Tibial nerve (tissue), 4 donors: ENCODE results near the gene CCL11.

Source experiments
- CTCF ChIP-seq, 5 experiments: fragments of 200-600 bp in 3 of 5; fragments of 450-650 bp in 2 of 5; sonication (generic) in 3 of 5; IDR thresholded peaks; one replicate each; pipeline ENCODE4 v1.5.1; 2016 to 2019; ENCODE audit warnings: antibody characterized with exemption in 5 of 5, mild to moderate bottlenecking in 3 of 5, moderate library complexity in 2 of 5
- EP300 ChIP-seq, 2 donors: sonication (generic); formaldehyde crosslinking; IDR thresholded peaks; one replicate each; pipeline ENCODE4 v1.6.1; 2017; ENCODE audit warnings: antibody characterized with exemption in 2 of 2, mild to moderate bottlenecking in 1 of 2
- POLR2A ChIP-seq, 2 donors: fragments of 450-650 bp; IDR thresholded peaks; one replicate each; pipeline ENCODE4 v1.6.1; 2017; ENCODE audit warnings: antibody characterized with exemption in 2 of 2, mild to moderate bottlenecking in 2 of 2, moderate library complexity in 2 of 2

GRCh38 chr17:34319039-34319483, 33.5 kb downstream of the CCL11 start, which contains the start of gene CCL8:
- TF ChIP-seq CTCF (IDR thresholded peaks at IDR 0.05): no peak
- TF ChIP-seq EP300 (IDR thresholded peaks at IDR 0.05): peak in 1 of 2 donors; percentile 14
- no peak for TF ChIP-seq POLR2A (IDR thresholded peaks at IDR 0.05)
